ENCODE measurements around the gene PLAAT4.
"Not testable (repeated sequence)": the region's sequence is repeated elsewhere in the genome, so short reads cannot be mapped to it uniquely, and the experiment has no call there.

PLAAT4 gene

DNA sequence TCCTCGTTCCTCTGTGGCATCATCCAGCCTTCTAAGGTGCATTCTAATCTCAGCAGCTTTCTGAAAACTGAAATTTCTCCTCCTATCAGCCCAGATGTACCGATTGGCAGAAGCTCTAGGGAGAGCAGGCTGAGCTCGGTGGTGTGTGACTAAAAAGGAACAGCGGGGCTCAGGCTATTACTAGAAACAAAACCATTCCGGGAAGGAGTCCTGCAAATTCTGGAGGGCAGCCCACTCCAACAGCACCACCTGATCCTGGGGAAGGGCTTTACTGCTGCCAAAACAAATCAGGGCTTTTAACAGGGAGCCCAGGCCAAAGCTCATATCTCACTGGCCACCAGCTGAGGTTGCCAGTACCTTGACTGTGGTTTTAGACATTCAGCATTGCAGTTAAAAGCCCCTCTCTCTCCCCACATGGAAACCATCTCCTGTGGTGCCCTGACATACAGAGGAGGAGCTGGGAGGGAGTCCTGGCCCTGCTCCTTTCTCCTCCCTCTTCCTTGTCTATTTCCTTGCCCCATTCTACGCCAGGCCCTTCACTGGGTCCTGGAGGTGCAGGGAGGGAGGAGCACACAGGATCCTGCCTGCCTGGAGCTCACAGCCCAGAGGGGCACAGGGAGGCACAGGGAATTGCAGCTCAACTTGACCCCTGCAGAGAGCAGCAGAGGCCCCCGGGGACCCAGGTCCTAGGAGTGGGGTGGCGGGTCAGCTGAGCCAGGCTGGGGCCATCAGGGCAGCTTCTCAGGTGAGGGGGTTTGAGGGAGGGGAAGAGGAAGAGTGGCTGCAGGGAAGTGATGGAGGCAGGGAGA is 889 bp downstream of the PLAAT4 start:
- H3K4me1 ChIP-seq (ENCODE audit: control insufficient read depth in 1 of 2, insufficient read depth in 2 of 2, low read length in 2 of 2), result peaks cover 9 to 12% of the 10 kb centered on the region in 2 experiments
- no peak overlapping the region for H2AFZ ChIP-seq (ENCODE audit: insufficient read depth, low read length, poor library complexity)
- H3K4me3 ChIP-seq (ENCODE audit: low read depth, low read length), result no peak overlapping the region
- H3K23ac ChIP-seq (ENCODE audit: low read length), result no peak overlapping the region
- no peaks in the 10 kb centered on the region for H3K27me3 ChIP-seq (ENCODE audit: insufficient read depth, low read length)
- H2BK12ac ChIP-seq (ENCODE audit: low read length), result no peak overlapping the region
- H3K79me1 ChIP-seq (ENCODE audit: low read length), result peaks cover 4% of the 10 kb centered on the region
- WGBS (ENCODE audit: extremely low coverage, insufficient coverage, insufficient read length), result no CpG with 5 or more reads among the region's 8 CpGs
- H3K9me3 ChIP-seq (ENCODE audit: insufficient read depth, low read depth, low read length), result peaks cover 3% of the 10 kb centered on the region
- no peak for DNase-seq
- no peaks in the 10 kb centered on the region for H3K79me2 ChIP-seq (ENCODE audit: control insufficient read depth, insufficient read depth, low read length, poor library complexity)
- no peak overlapping the region for H3K27ac ChIP-seq (ENCODE audit: low read depth, low read length)
- no peak overlapping the region for H3K9ac ChIP-seq (ENCODE audit: low read length)
- no peak overlapping the region for H4K12ac ChIP-seq (ENCODE audit: low read depth, low read length)
- no peak overlapping the region for H3K4me2 ChIP-seq (ENCODE audit: low read length)
- no peak overlapping the region for H3K4ac ChIP-seq (ENCODE audit: low read depth, low read length)
- no peak overlapping the region for H2BK120ac ChIP-seq (ENCODE audit: insufficient read depth, low read length, poor library complexity)
- H3K14ac ChIP-seq (ENCODE audit: low read length), result no peak overlapping the region
- no peak overlapping the region for H4K8ac ChIP-seq (ENCODE audit: low read depth, low read length)
- H2BK5ac ChIP-seq (ENCODE audit: low read depth, low read length, poor library complexity), result no peak overlapping the region
- H4K91ac ChIP-seq (ENCODE audit: low read depth, low read length), result no peak overlapping the region
- no peak overlapping the region for H2AK5ac ChIP-seq (ENCODE audit: low read length)
- no peak overlapping the region for H3K18ac ChIP-seq (ENCODE audit: low read length)
- H3K36me3 ChIP-seq (ENCODE audit: control insufficient read depth in 1 of 2, insufficient read depth in 2 of 2, low read length in 2 of 2), result no peaks in the 10 kb centered on the region

DNA sequence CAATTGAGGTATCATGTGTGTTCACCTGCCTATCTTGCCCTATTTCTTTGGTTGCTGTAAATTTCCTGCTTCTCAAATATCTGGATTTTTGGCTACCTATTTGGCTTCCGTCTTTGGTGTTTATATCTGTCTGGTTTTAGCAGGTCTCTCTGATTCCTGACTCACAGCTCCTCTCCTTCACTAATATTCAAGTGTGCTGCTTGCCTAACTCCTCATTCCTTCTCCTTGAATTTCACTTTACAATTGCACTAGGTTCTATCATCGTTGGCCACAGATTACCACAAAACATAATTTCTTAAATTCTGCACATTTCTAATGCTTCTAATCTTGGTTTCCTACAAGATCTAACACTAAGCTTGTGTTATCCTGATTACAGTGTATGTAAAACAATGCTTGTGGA is 5.9 kb downstream of the PLAAT4 start:
- H3K4me3 ChIP-seq (ENCODE audit: low read depth, low read length); H4K91ac ChIP-seq (ENCODE audit: low read depth, low read length): not testable (repeated sequence)
- no CpG with 5 or more reads among the region's 2 CpGs for WGBS (ENCODE audit: extremely low coverage, insufficient coverage, insufficient read length)

GRCh38 chr11:63543711-63544110 is 7.1 kb downstream of the PLAAT4 start:
- Histone ChIP-seq H3K27ac (ENCODE audit: low read depth, low read length) (no peak overlapping the region), H2BK12ac (ENCODE audit: low read length) (no peak overlapping the region), H3K14ac (ENCODE audit: low read length) (no peak overlapping the region), H2BK120ac (ENCODE audit: insufficient read depth, low read length, poor library complexity) (no peak overlapping the region), H3K9me3 (ENCODE audit: insufficient read depth, low read depth, low read length) (peaks cover 3% of the 10 kb centered on the region), H3K79me1 (ENCODE audit: low read length) (peaks cover 3% of the 10 kb centered on the region), H3K18ac (ENCODE audit: low read length) (no peak overlapping the region), H2AK5ac (ENCODE audit: low read length) (no peak overlapping the region), H4K12ac (ENCODE audit: low read depth, low read length) (no peak overlapping the region), H2BK5ac (ENCODE audit: low read depth, low read length, poor library complexity) (no peak overlapping the region), H2AFZ (ENCODE audit: insufficient read depth, low read length, poor library complexity) (no peak overlapping the region), H3K27me3 (ENCODE audit: insufficient read depth, low read length) (no peaks in the 10 kb centered on the region), H3K23ac (ENCODE audit: low read length) (no peak overlapping the region), H3K4ac (ENCODE audit: low read depth, low read length) (no peak overlapping the region), H3K79me2 (ENCODE audit: control insufficient read depth, insufficient read depth, low read length, poor library complexity) (no peaks in the 10 kb centered on the region), H3K4me1 (ENCODE audit: control insufficient read depth in 1 of 2, insufficient read depth in 2 of 2, low read length in 2 of 2) (no peaks in the 10 kb centered on the region), H3K4me3 (ENCODE audit: low read depth, low read length) (no peak overlapping the region), H3K4me2 (ENCODE audit: low read length) (no peak overlapping the region), H3K9ac (ENCODE audit: low read length) (no peak overlapping the region), H4K91ac (ENCODE audit: low read depth, low read length) (no peak overlapping the region), H4K8ac (ENCODE audit: low read depth, low read length) (no peak overlapping the region), H3K36me3 (ENCODE audit: control insufficient read depth in 1 of 2, insufficient read depth in 2 of 2, low read length in 2 of 2) (no peaks in the 10 kb centered on the region)
- WGBS (ENCODE audit: extremely low coverage, insufficient coverage, insufficient read length), result no CpG with 5 or more reads among the region's 2 CpGs
- no peak for DNase-seq

More for the DNA sequence above, 5.9 kb downstream of the PLAAT4 start:
- not testable (repeated sequence) for H2BK5ac ChIP-seq (ENCODE audit: low read depth, low read length, poor library complexity); H3K9ac ChIP-seq (ENCODE audit: low read length); H3K79me1 ChIP-seq (ENCODE audit: low read length); H3K9me3 ChIP-seq (ENCODE audit: insufficient read depth, low read depth, low read length); H3K4ac ChIP-seq (ENCODE audit: low read depth, low read length); H2AFZ ChIP-seq (ENCODE audit: insufficient read depth, low read length, poor library complexity); H3K36me3 ChIP-seq (ENCODE audit: control insufficient read depth in 1 of 2, insufficient read depth in 2 of 2, low read length in 2 of 2); H4K12ac ChIP-seq (ENCODE audit: low read depth, low read length); H3K14ac ChIP-seq (ENCODE audit: low read length); H3K27me3 ChIP-seq (ENCODE audit: insufficient read depth, low read length); H2BK12ac ChIP-seq (ENCODE audit: low read length); H2BK120ac ChIP-seq (ENCODE audit: insufficient read depth, low read length, poor library complexity); H3K18ac ChIP-seq (ENCODE audit: low read length); DNase-seq; H2AK5ac ChIP-seq (ENCODE audit: low read length); H3K23ac ChIP-seq (ENCODE audit: low read length); H3K27ac ChIP-seq (ENCODE audit: low read depth, low read length); H4K8ac ChIP-seq (ENCODE audit: low read depth, low read length); H3K4me2 ChIP-seq (ENCODE audit: low read length); H3K79me2 ChIP-seq (ENCODE audit: control insufficient read depth, insufficient read depth, low read length, poor library complexity); H3K4me1 ChIP-seq (ENCODE audit: control insufficient read depth in 1 of 2, insufficient read depth in 2 of 2, low read length in 2 of 2)

GRCh38 chr11:63547061-63547460 is 10.5 kb downstream of the PLAAT4 start:
- WGBS (ENCODE audit: extremely low coverage, insufficient coverage, insufficient read length), result no CpG with 5 or more reads among the region's 1 CpG
- no peak for DNase-seq
- H3K23ac ChIP-seq (ENCODE audit: low read length), result no peak overlapping the region
- H3K14ac ChIP-seq (ENCODE audit: low read length), result no peak overlapping the region
- no peaks in the 10 kb centered on the region for H3K79me2 ChIP-seq (ENCODE audit: control insufficient read depth, insufficient read depth, low read length, poor library complexity)
- H3K79me1 ChIP-seq (ENCODE audit: low read length), result peaks cover 3% of the 10 kb centered on the region
- no peak overlapping the region for H4K8ac ChIP-seq (ENCODE audit: low read depth, low read length)
- no peak overlapping the region for H3K4me3 ChIP-seq (ENCODE audit: low read depth, low read length)
- no peaks in the 10 kb centered on the region for H3K4me1 ChIP-seq (ENCODE audit: control insufficient read depth in 1 of 2, insufficient read depth in 2 of 2, low read length in 2 of 2)
- no peak overlapping the region for H3K4me2 ChIP-seq (ENCODE audit: low read length)
- no peaks in the 10 kb centered on the region for H3K36me3 ChIP-seq (ENCODE audit: control insufficient read depth in 1 of 2, insufficient read depth in 2 of 2, low read length in 2 of 2)
- H2AFZ ChIP-seq (ENCODE audit: insufficient read depth, low read length, poor library complexity), result no peak overlapping the region
- H2BK12ac ChIP-seq (ENCODE audit: low read length), result no peak overlapping the region
- no peak overlapping the region for H2AK5ac ChIP-seq (ENCODE audit: low read length)
- H3K27ac ChIP-seq (ENCODE audit: low read depth, low read length), result no peak overlapping the region
- H3K18ac ChIP-seq (ENCODE audit: low read length), result no peak overlapping the region
- H2BK5ac ChIP-seq (ENCODE audit: low read depth, low read length, poor library complexity), result no peak overlapping the region
- H3K27me3 ChIP-seq (ENCODE audit: insufficient read depth, low read length), result no peaks in the 10 kb centered on the region
- no peak overlapping the region for H3K4ac ChIP-seq (ENCODE audit: low read depth, low read length)
- no peak overlapping the region for H3K9ac ChIP-seq (ENCODE audit: low read length)
- no peak overlapping the region for H4K12ac ChIP-seq (ENCODE audit: low read depth, low read length)
- H3K9me3 ChIP-seq (ENCODE audit: insufficient read depth, low read depth, low read length), result no peaks in the 10 kb centered on the region
- H4K91ac ChIP-seq (ENCODE audit: low read depth, low read length), result no peak overlapping the region
- no peak overlapping the region for H2BK120ac ChIP-seq (ENCODE audit: insufficient read depth, low read length, poor library complexity)

Measured in trophoblast cell (in vitro differentiated cells and primary cell).